Measurements from ENCODE around the gene SSH2. TPM values are rescaled to one million over a fixed set of nuclear protein-coding genes. Genes with fewer than 3 reads are reported as not detected.
"Not testable (repeated sequence)": the region's sequence is repeated elsewhere in the genome, so short reads cannot be mapped to it uniquely, and the experiment has no call there.

Gene SSH2
- total RNA-seq, 2 experiments from 2014 or later, result 37.5 to 43.5 TPM

DNA sequence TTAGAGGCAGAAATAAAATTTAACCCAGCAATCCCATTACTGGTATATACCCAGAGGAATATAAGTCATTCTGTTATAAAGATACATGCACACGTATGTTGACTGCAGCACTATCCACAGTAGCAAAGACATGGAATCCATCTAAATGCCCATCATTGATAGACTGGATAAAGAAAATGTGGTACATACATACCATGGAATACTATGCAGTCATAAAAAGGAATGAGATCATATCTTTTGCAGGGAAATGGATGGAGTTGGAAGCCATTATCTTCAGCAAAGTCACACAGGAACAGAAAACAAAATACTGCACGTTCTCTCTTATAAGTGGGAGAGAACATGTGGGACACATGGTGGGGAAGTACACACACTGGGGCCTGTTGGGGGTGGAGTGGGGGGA, 23.1 kb downstream of the SSH2 start:
- peaks cover 10% of the 10 kb centered on the region for H3K9me3 Mint-ChIP-seq
- CTCF ChIA-PET, result interaction anchor here (1.2 kb wide), 1 partner anchor 24 kb away, joined by 4 read pairs; no protein-coding TSS in a partner anchor
- H3K36me3 Mint-ChIP-seq (ENCODE audit: low read depth), result peaks cover 12% of the 10 kb centered on the region
- POLR2A ChIA-PET, result no interaction called here
- no peak overlapping the region for H3K27ac Mint-ChIP-seq
- intact Hi-C loops (cut with micrococcal nuclease), result no loop called here
- DNase-seq, result no peak
- TF ChIP-seq, protein P1, sequence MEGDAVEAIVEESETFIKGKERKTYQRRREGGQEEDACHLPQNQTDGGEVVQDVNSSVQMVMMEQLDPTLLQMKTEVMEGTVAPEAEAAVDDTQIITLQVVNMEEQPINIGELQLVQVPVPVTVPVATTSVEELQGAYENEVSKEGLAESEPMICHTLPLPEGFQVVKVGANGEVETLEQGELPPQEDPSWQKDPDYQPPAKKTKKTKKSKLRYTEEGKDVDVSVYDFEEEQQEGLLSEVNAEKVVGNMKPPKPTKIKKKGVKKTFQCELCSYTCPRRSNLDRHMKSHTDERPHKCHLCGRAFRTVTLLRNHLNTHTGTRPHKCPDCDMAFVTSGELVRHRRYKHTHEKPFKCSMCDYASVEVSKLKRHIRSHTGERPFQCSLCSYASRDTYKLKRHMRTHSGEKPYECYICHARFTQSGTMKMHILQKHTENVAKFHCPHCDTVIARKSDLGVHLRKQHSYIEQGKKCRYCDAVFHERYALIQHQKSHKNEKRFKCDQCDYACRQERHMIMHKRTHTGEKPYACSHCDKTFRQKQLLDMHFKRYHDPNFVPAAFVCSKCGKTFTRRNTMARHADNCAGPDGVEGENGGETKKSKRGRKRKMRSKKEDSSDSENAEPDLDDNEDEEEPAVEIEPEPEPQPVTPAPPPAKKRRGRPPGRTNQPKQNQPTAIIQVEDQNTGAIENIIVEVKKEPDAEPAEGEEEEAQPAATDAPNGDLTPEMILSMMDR (IDR thresholded peaks at IDR 0.05), result no peak
- H3K4me1 Mint-ChIP-seq (ENCODE audit: low read depth), result peaks cover 31% of the 10 kb centered on the region
- no peaks in the 10 kb centered on the region for H3K27me3 Mint-ChIP-seq
- no peak for ATAC-seq
- H3K4me3 Mint-ChIP-seq, result no peak overlapping the region

DNA sequence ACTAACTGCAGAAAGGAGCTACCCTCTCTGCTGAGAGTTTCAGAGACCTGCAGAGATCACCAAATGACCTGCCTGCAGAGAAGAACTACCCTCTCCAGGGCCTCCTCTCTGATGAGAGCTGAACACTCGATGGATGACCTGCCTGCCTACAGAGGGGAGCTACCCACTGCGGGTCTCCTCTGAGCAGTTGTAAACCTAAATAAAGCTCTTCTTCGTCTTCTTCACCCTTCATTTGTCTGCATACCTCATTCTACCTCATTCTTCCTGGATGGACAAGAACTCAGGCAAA, 24.2 kb downstream of the SSH2 start:
- H3K4me3 Mint-ChIP-seq, result no peak overlapping the region
- H3K9me3 Mint-ChIP-seq, result peaks cover 10% of the 10 kb centered on the region
- TF ChIP-seq, protein P1 (IDR thresholded peaks at IDR 0.05), result no peak
- CTCF ChIA-PET, result no interaction called here
- intact Hi-C loops (cut with micrococcal nuclease), result no loop called here
- H3K27me3 Mint-ChIP-seq, result no peaks in the 10 kb centered on the region
- H3K4me1 Mint-ChIP-seq (ENCODE audit: low read depth), result peaks cover 38% of the 10 kb centered on the region
- ATAC-seq (no peak), DNase-seq (no peak)
- H3K36me3 Mint-ChIP-seq (ENCODE audit: low read depth), result peaks cover 12% of the 10 kb centered on the region
- POLR2A ChIA-PET, result interaction anchor here (1.0 kb wide), 1 partner anchor 12 kb away, joined by 3 read pairs; no protein-coding TSS in a partner anchor
- H3K27ac Mint-ChIP-seq, result no peak overlapping the region

DNA sequence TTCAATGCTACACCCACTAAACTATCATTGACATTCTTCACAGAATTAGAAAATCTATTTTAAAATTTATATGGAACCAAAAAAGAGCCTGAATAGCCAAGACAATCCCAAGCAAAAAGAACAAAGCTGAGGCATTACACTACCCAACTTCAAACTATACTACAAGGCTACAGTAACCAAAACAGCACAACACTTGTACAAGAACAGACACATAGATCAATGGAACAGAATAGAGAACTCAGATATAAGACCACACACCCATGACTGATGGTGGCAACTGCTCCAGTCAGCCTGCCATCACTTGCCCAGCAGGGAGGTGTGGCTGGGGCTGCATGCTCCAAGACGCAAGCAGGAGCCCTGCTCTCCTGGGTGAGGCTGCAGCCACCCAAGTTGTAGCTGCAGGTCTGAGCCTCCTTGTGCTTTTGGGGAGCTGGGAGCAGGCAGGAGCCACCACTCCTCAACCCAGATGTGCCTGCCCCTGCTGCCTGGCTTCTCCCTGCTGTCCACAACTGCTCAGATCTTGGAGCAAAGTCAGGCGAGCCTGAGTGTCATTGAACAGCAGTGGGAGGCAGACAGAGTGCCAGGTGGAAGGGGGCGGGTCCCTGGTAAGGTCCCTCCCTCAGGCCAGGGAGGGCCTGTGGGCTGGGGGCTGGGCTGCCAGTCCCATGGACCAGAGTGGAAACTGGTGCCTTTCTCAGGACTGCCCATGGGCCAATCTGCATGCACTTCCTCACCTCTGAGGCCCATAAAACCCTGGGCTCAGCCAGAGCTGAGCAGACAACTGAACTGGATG, 24.7 kb downstream of the SSH2 start:
- ATAC-seq (no peak), DNase-seq (no peak)
- no peak overlapping the region for H3K4me3 Mint-ChIP-seq
- TF ChIP-seq, protein P1 (IDR thresholded peaks at IDR 0.05), result no peak
- H3K36me3 Mint-ChIP-seq (ENCODE audit: low read depth), result peaks cover 12% of the 10 kb centered on the region
- H3K9me3 Mint-ChIP-seq, result peaks cover 10% of the 10 kb centered on the region
- ChIA-PET CTCF (interaction anchor here (1.0 kb wide), 1 partner anchor 26 kb away, joined by 4 read pairs; no protein-coding TSS in a partner anchor), POLR2A (interaction anchor here (1.0 kb wide), 1 partner anchor 12 kb away, joined by 3 read pairs; no protein-coding TSS in a partner anchor)
- no peaks in the 10 kb centered on the region for H3K27me3 Mint-ChIP-seq
- intact Hi-C loops (cut with micrococcal nuclease), result no loop called here
- peaks cover 37% of the 10 kb centered on the region for H3K4me1 Mint-ChIP-seq (ENCODE audit: low read depth)
- no peak overlapping the region for H3K27ac Mint-ChIP-seq

DNA sequence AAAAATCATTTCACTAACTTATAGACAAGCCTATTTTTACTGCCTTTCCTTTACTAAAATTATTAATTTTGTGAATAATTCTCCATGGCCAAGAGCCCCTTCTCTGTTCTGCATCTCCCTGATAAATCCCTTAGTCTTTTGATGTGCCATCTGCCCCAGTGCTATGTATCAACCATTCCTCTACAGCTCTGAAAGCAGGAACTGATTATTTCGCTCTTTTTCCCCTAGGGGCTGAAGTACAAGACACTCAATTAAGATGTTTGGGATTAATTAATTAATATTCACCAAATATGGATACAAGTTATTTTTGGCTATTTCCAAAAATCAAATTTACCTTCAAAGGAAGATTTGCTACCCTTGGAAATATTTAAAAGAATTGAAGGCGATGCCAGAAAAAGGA, 26.6 kb downstream of the SSH2 start:
- ChIA-PET CTCF (interaction anchor here (1.4 to 3.0 kb wide), 2 partner anchors 27 to 96 kb away, joined by 4 to 7 read pairs; partner anchors contain the start of gene SSH2), POLR2A (interaction anchor here (1.2 kb wide), 1 partner anchor 9 kb away, joined by 5 read pairs; no protein-coding TSS in a partner anchor)
- Mint-ChIP-seq H3K27ac (no peak overlapping the region), H3K36me3 (ENCODE audit: low read depth) (peaks cover 12% of the 10 kb centered on the region), H3K27me3 (no peaks in the 10 kb centered on the region), H3K9me3 (peaks cover 10% of the 10 kb centered on the region), H3K4me3 (no peak overlapping the region), H3K4me1 (ENCODE audit: low read depth) (peaks cover 27% of the 10 kb centered on the region)
- DNase-seq, result no peak
- TF ChIP-seq, protein P1 (IDR thresholded peaks at IDR 0.05), result no peak
- intact Hi-C loops (cut with micrococcal nuclease), result no loop called here
- no peak for ATAC-seq

DNA sequence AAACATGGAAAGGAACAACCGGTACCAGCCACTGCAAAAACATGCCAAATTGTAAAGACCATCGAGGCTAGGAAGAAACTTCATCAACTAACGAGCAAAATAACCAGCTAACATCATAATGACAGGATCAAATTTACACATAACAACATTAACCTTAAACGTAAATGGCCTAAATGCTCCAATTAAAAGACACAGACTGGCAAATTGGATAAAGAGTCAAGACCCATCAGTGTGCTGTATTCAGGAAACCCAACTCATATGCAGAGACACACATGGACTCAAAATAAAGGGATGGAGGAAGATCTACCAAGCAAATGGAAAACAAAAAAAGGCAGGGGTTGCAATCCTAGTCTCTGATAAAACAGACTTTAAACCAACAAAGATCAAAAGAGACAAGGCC, 32.9 kb downstream of the SSH2 start:
- POLR2A ChIA-PET; H3K27ac Mint-ChIP-seq; H3K27me3 Mint-ChIP-seq; DNase-seq; intact Hi-C loops (cut with micrococcal nuclease); H3K4me3 Mint-ChIP-seq; H3K36me3 Mint-ChIP-seq (ENCODE audit: low read depth); H3K9me3 Mint-ChIP-seq; ATAC-seq: not testable (repeated sequence)
- CTCF ChIA-PET, result interaction anchor here (1.3 kb wide), 1 partner anchor 33 kb away, joined by 4 read pairs; the partner anchor contains the start of gene SSH2
- peaks cover 17% of the 10 kb centered on the region for H3K4me1 Mint-ChIP-seq (ENCODE audit: low read depth)
